HG03378 (cell line): ENCODE data around the gene THOC5.
"Not testable (repeated sequence)": the region's sequence is repeated elsewhere in the genome, so short reads cannot be mapped to it uniquely, and the experiment has no call there.

Source experiments
- ATAC-seq: cut with Tn5 transposase; IDR thresholded peaks from one replicate; pipeline ENCODE4 v1.9.1; 2021; ENCODE audit warnings: mild to moderate bottlenecking, moderate library complexity; ENCODE audit not compliant: unreplicated experiment

The THOC5 gene

GRCh38 chr22:29553351-29554224, at the start of gene THOC5:
Gene THOC5 (minus strand): TSS chr22:29553757. CDS start chr22:29549147, 4,610 bp downstream.
- ATAC-seq: peak; percentile 92

- ATAC-seq: no peak
Observed at GRCh38 chr22:29598684-29599020, 45.1 kb upstream of the THOC5 start.

DNA sequence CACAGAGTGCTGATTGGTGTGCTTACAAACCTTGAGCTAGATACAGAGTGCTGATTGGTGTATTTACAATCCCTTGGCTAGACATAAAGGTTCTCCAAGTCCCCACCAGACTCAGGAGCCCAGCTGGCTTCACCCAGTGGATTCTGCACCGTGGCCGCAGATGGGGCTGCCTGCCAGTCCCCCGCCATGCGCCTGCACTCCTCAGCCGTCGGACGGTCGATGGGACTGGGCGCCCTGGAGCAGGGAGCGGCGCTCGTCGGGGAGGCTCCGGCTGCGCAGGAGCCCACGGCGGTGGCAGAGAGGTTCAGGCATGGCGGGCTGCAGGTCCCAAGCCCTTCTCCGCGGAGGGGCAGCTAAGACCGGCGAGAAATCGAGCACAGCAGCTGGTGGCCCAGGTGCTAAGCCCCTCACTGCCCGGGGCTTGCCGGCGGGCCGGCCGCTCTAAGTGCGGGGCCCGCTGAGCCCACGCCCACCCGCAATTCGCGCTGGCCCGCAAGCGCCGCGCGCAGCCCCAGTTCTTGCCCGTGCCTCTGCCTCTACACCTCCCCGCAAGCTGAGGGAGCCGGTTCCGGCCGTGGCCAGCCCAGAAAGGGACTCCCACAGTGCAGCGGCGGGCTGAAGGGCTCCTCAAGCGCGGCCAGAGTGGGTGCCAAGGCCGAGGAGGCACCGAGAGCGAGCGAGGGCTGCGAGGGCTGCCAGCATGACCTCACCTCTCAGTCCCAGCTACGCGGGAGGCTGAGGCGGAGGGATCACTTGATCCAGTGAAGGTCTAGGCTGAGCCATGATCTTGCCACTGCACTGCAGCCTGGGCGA, 44.5 kb upstream of the THOC5 start:
- not testable (repeated sequence) for ATAC-seq

DNA sequence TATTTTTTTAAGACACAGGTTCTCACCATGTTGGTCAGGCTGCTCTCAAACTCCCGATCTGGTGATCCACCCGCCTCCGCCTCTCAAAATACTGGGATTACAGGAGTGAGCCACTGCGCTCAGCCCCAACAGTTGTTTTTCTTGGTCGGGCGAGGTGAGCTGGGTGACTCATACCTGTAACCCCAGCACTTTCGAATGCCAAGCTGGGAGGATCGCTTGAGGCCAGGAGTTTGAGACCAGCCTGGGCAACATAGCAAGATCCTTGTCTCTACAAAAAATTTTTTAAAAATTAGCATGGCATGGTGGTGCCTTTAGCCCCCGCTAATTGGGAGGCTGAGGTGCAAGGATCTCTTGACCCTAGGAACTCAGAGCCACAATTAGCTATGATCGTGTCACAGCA, 42.9 kb upstream of the THOC5 start:
- ATAC-seq: no peak

DNA sequence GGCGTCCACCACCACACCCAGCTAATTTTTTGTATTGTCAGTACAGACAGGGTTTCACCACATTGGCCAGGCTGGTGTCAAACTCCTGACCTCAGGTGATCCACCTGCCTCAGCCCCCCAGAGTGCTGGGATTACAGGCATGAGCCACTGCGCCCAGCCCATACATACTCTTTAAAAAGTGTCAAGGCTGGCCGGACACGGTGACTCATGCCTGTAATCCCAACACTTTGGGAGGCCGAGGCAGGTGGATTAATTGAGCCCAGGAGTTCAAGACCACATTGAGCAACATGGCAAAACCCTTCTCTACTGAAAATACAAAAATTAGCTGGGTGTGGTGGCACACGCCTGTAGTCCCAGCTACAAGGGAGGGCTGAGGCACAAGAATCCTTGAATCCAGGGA, 40.9 kb upstream of the THOC5 start:
- ATAC-seq: not testable (repeated sequence)

DNA sequence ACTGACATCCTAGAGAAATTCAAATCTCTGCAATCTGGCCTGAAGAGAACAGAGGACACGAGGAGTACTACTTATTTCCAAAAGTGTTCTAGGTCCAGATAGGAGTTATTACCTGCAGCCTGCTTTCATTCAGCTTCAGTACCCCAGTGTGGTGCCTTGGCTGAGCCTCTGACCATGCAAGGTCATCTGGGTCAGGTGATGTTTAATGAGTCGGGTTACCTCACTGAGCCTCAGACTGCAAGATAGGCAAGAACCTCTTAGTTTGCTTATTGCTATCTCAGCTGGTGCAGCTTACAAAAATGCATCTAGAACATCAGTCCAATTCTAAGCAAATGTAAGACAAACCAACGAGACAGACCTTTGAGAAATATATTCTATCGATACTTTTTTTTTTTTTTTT, 40.4 kb upstream of the THOC5 start:
- no peak for ATAC-seq

DNA sequence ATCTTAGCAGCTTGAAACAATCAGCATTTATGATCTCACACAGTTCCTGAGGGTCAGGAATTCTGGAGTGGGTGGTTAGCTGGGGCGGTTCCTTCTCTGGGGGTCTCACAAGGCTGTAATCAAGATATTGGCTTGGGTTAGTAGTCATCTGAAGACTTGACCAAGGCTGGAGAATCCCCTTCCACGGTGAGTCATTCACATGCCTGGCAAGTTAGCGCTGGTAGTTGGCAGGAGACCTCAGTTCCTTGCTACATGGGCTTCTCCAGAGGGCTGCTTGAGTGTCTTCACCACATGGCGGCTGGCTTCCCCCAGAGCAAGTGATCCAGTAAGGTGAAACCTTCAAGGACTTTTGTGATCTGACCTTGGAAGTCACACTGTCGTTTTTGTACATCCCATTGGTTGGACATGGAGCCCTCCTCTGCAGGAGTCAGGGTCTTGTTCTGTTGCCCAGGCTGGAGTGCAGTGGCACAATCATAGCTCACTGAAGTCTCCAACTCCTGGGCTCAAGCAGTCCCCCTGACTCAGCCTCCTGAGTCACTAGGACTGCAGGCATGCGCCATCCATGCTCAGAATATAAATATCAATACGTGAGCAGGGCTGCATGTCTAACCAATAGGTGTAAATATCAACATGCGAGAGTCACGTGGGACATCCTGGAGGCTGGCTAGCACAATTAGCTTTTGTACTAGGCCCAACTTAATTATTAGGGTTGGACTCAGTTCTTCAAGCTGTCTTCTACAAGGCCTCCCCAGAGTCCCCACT, 34.6 kb upstream of the THOC5 start:
- ATAC-seq: no peak

DNA sequence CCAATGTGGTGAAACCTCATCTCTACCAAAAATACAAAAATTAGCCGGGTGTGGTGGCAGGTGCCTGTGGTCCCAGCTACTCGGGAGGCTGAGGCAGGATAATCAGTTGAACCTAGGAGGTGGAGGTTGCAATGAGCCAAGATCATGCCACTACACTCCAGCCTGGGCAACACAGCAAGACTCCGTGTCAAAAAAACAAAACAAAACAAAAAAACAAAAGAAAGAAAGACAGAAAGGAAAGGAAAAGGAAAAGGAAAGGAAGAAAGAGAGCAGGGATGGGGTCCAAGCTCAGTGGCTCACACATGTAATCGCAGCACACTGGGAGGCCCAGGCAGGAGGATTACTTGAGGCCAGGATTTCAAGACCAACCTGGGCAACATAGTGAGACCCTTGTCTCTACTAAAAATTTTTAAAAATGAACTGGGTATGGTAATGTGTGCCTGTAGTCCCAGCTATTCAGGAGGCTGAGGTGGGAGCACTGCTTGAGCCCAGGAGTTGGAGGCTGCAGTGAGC, 32.7 kb upstream of the THOC5 start:
- not testable (repeated sequence) for ATAC-seq

GRCh38 chr22:29584975-29585374, 31.4 kb upstream of the THOC5 start:
- ATAC-seq: no peak

DNA sequence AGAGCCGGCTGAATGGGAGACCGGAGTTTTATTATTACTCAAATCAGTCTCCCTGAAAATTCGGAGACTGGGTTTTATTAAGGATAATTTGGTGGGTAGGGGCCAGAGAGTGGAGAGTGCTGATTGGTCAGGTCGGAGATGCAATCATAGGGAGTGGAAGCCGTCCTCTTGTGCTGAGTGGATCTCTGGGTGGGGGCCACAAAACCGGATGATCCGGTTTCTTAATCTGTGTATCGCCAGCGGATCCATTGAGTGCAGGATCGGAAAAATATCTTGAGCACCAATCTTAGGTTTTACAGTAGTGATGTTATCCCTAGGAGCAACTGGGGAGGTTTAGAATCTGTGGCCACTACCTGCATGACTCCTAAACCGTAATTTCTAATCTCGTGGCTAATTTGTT, 28.2 kb upstream of the THOC5 start:
- no peak for ATAC-seq

GRCh38 chr22:29580200-29580810, 26.7 kb upstream of the THOC5 start:
- no peak for ATAC-seq

DNA sequence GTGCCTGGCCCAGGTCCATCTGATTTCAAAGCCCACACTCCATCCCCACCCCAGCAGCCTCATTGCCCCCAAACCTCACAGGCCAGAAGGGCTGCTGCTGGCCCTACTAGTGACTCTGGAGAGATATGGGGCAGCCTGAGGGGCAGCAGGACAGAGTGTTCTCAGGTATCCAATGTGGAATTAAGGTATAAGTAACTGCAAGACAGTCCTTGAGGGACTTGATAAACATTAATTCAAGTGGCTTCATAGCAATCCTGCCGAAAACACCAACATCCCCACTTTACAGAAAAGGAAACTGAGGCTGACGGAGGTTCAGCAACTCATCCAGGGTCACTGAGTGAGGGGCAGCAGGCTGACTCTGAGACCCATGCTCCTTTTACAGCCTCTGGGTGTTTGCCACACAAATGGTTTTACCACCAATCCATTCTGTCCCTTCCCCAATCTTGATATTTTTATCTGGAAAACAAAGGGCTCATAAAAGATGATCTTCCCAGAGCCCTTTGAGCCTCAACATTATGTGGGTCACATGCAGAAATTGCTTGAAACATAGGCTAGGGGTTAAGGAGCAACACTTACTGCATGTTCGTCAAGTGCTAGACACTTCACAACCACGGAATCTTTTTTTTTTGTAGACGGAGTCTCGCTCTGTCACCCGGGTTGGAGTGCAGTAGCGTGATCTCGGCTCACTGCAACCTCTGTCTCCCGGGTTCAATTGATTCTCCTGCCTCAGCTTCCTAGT, 25.1 kb upstream of the THOC5 start:
- ATAC-seq: no peak

GRCh38 chr22:29574762-29575450, 21.3 kb upstream of the THOC5 start:
- no peak for ATAC-seq

DNA sequence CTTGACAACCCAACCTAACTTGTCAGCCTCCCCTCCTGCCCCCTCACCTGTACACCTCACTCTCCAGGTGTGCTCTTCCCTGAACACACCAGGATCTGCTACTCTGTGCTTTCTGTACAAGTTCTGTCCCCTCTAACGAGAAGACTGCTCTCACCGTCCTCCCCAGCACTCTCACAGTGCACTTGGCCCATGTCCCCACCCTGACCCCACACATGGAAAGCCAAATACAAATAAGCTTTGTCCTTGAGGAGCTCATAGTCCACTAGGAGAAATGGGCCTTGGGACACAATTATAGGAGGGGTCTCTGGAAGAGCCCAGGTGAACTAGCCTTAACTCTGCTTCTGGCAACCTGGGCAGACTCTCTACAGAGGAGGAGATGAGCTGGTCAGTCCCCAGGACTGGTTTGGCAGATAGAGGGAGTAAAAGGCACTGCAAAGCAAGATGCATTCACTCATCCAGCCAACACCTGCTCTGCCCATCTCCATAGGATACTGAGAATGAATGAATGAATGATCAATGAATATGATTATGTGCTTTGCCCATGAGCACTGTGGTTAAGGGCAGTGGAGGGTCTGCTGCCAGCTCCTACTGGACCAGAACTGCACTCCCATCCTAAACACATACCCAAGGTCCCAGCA, 17.5 kb upstream of the THOC5 start:
- ATAC-seq: no peak

DNA sequence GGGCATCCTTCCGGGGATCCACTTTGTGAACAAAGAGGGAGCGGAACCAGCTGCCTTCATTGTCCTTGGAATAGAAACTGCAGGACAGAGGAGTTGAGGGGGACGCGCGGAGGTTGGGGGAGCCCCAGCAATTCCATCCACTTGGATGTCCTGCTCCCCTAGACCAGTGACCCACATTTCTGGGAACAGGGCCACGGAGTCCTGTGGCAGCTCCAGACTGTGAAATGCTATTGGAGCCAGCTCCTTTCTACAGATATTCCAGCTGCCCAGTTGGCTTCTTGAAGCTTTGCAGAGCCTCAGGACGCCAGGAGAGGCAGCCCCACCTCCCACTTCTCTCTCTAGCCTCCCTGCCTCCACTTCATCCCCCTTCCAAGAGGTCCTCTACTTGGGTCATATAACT, 16.9 kb upstream of the THOC5 start:
- ATAC-seq: no peak

DNA sequence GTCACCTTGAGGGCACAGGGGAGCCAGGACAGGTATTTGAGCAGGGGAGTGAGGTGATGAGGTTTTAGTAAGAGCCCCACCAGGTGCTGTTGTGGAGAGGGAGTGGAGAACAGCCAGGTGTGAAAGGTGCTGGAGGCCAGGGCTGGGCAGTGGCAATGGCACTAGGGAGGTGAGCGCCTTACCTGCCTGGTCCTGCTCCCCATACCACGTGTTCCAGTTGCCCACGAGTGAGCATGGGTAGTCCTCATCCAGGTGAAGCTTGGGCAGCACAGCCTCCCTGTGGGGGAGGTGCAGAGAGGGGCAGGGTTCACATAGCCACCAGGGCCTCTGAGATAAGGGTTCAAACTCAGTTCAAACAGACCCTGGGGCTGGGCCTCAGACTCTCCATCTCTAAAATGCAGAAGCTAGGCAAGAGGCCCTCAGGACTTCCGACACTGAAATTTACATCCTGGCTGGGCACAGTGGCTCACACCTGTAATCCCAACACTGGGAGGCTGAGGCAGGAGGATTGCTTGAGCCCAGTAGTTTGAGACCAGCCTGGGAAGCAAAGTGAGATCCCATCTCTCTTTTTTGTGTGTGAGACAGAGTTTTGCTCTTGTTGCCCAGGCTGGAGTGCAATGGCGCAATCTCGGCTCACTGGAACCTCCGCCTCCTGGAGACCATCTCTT, 15.6 kb upstream of the THOC5 start:
- ATAC-seq: no peak

GRCh38 chr22:29567338-29567737, 13.8 kb upstream of the THOC5 start:
- ATAC-seq: no peak

DNA sequence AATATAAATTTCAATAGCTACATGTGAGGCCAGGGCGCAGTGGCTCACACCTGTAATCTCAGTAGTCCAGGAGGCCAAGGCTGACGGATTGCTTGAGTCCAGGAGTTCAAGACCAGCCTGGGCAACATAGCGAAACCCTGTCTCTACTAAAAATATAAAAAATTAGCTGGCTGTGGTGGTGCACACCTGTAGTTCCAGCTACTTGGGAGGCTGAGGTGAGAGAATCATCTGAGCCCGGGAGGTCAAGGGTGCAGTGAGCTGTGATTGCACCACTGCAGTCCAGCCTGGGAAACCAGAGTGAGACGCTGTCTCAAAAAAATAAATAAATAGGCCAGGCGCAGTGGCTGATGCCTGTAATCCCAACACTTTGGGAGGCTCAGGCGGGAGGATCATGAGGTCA, 13.0 kb upstream of the THOC5 start:
- not testable (repeated sequence) for ATAC-seq
